Middle frontal gyrus (tissue), 1 donor: ENCODE measurements around the gene NOTCH4.

ENCODE experiments used
- DNase-seq: peaks from one replicate; pipeline ENCODE4 v3.0.0-alpha.2; 2015; ENCODE audit warnings: low spot score; ENCODE audit errors: extremely low spot score

Gene NOTCH4

DNA sequence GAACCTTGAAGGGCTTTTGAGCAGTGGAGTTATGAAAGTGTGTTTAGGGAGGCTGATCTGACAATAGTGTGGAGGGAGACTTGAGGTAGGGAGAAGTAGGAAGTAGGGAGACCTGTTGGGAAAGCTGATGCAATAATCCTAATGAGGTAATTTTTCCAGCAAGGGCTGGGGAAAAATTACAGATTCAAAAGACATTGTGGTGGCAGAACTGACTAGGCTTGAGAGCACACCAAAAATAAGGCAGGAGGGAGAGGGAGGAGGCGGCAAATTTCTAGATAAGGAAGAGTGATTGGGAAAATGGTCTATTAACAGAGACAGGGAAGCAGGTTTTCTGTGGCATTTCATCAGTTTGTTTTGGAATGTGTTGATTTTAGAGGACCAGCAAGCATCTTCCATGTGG lies 77.6 kb downstream of the NOTCH4 start:
- DNase-seq = no peak
